K562 (cell line): ENCODE results near the gene MYO9A. TPM values are rescaled to one million over a fixed set of nuclear protein-coding genes. Genes with fewer than 3 reads are reported as not detected.

Experiments
- ATAC-seq: fragments of 200-7000 bp; cut with Tn5 transposase; 3 replicates; pipeline ENCODE4 v1.9.1; 2020; ENCODE audit warnings: moderate library complexity
- BruUV-seq: library from RNA; stranded (reverse); fragments of 400-500 nt; replicated peaks from 2 replicates; lab custom pipeline; 2021; lab: Mats Ljungman, UMichigan
- CTCF ChIA-PET: fragments of 300-600 bp; formaldehyde crosslinking; extraction: SDS; loops from one replicate; lab custom pipeline; 2021; ENCODE audit warnings: low intra/inter-chr PET ratio; lab: Yijun Ruan, JAX
- POLR2A ChIA-PET: fragments of 300-600, 350-650 bp; sonication (Branson Sonifier 250); formaldehyde crosslinking; extraction: SDS; loops from one replicate; lab custom pipeline; 2021; ENCODE audit warnings: antibody characterized with exemption, inconsistent platforms; lab: Yijun Ruan, JAX
- DNase-seq, 4 experiments: peaks; one replicate each; pipeline versions ENCODE4 v3.0.0 to v3.0.0-alpha.2; 2011 to 2018; ENCODE audit warnings: low spot score in 3 of 4, mixed read lengths in 3 of 4; ENCODE audit errors: extremely low read depth in 1 of 4
- FAIRE-seq: peaks from 2 replicates; lab custom pipeline; 2011; peaks lifted over from hg19 to GRCh38; lab: Jason Lieb, UNC
- H2AFZ ChIP-seq: 2 replicates; pipeline ENCODE4 v1.6.0; 2011; ENCODE audit warnings: low read depth, low read length, control low read depth, inconsistent platforms
- H3K27ac ChIP-seq: fragments of 200-600 bp; 3 replicates; pipeline ENCODE4 v1.8.0; 2011; ENCODE audit warnings: low read depth, mild to moderate bottlenecking, control low read depth, inconsistent platforms, low read length, moderate library complexity, mixed read lengths; ENCODE audit errors: extremely low read depth
- H3K27me3 ChIP-seq, 2 experiments: fragments of 300-600 bp in 1 of 2; 2 replicates in 1 of 2; 3 replicates in 1 of 2; pipeline versions ENCODE4 v1.6.0 to v1.8.0; 2011; ENCODE audit warnings: inconsistent platforms in 2 of 2, low read length in 2 of 2, mild to moderate bottlenecking in 1 of 2, mixed read lengths in 1 of 2, moderate library complexity in 1 of 2; ENCODE audit not compliant: control insufficient read depth in 2 of 2, insufficient read depth in 2 of 2
- H3K36me3 ChIP-seq: fragments of 300-600 bp; 3 replicates; pipeline ENCODE4 v1.8.0; 2011; ENCODE audit warnings: mild to moderate bottlenecking, low read length, inconsistent platforms; ENCODE audit not compliant: control insufficient read depth, insufficient read depth
- H3K4me1 ChIP-seq, 2 experiments: fragments of 200-600 bp in 1 of 2; replicated peaks in 1 of 2; 2 replicates in 1 of 2; 3 replicates in 1 of 2; pipeline versions ENCODE4 v1.5.1 to v1.8.0; 2011; ENCODE audit warnings: inconsistent platforms in 2 of 2, low read length in 2 of 2, mild to moderate bottlenecking in 1 of 2, mixed read lengths in 1 of 2, moderate library complexity in 1 of 2; ENCODE audit not compliant: control insufficient read depth in 2 of 2, insufficient read depth in 2 of 2
- H3K4me2 ChIP-seq: 2 replicates; pipeline ENCODE4 v1.6.1; 2011; ENCODE audit warnings: low read length, control low read depth, inconsistent platforms, mixed read lengths; ENCODE audit not compliant: insufficient read depth
- H3K4me3 ChIP-seq: fragments of 200-600 bp; sonication (generic), shearing (Covaris generic); 2 replicates; pipeline ENCODE4 v1.5.1; 2016; ENCODE audit warnings: control low read depth, inconsistent platforms
- H3K79me2 ChIP-seq: fragments of 200-600 bp; 3 replicates; pipeline ENCODE4 v1.8.0; 2011; ENCODE audit warnings: low read length, inconsistent platforms; ENCODE audit not compliant: control insufficient read depth, insufficient read depth
- H3K9ac ChIP-seq, 2 experiments: 2 replicates each; pipeline versions ENCODE4 v1.6.0 to v1.6.1; 2011; ENCODE audit warnings: low read depth in 2 of 2, low read length in 2 of 2, control low read depth in 1 of 2, inconsistent platforms in 1 of 2, mild to moderate bottlenecking in 1 of 2, mixed read lengths in 1 of 2; ENCODE audit not compliant: insufficient read depth in 1 of 2
- H3K9me1 ChIP-seq: one replicate; pipeline ENCODE4 v1.6.0; 2011; ENCODE audit warnings: inconsistent platforms, mild to moderate bottlenecking, low read length, moderate library complexity; ENCODE audit not compliant: control insufficient read depth, insufficient read depth
- H3K9me3 ChIP-seq: replicated peaks from 2 replicates; pipeline ENCODE4 v1.5.1; 2011; ENCODE audit warnings: low read depth, low read length, inconsistent platforms; ENCODE audit not compliant: control insufficient read depth, insufficient read depth
- H4K20me1 ChIP-seq: replicated peaks from 2 replicates; pipeline ENCODE4 v1.6.1; 2011; ENCODE audit warnings: low read length, inconsistent platforms, mixed read lengths; ENCODE audit not compliant: control insufficient read depth, insufficient read depth
- CAMTA2 ChIP-seq: fragments of 250-450 bp; sonication (Bioruptor Pico); conservative IDR thresholded peaks from 2 replicates; pipeline ENCODE4 v1.5.1; 2022
- CBX1 ChIP-seq: sonication (generic); IDR thresholded peaks from 2 replicates; pipeline ENCODE4 v1.6.1; 2016; ENCODE audit warnings: antibody characterized with exemption, low read depth, mild to moderate bottlenecking
- COPS2 ChIP-seq: fragments of 450-650 bp; conservative IDR thresholded peaks from 2 replicates; pipeline ENCODE4 v1.6.1; 2016; ENCODE audit warnings: mild to moderate bottlenecking, moderate library complexity
- DDX20 ChIP-seq: fragments of 450-650 bp; IDR thresholded peaks from 2 replicates; pipeline ENCODE4 v1.6.1; 2016; ENCODE audit warnings: missing genetic modification characterization, low read depth, mild to moderate bottlenecking, missing compliant biosample characterization, moderate library complexity
- LEF1 ChIP-seq: fragments of 450-650 bp; IDR thresholded peaks from 2 replicates; pipeline ENCODE4 v1.6.1; 2016; ENCODE audit warnings: mild to moderate bottlenecking
- NR2C2 ChIP-seq, 2 experiments: fragments of 200-800 bp in 1 of 2; sonication (Bioruptor generic) in 1 of 2; sonication (generic) in 1 of 2; formaldehyde crosslinking in 1 of 2; IDR thresholded peaks; 2 replicates each; pipeline versions ENCODE4 v1.6.1 to v1.8.0; 2016 to 2022; ENCODE audit warnings: mild to moderate bottlenecking in 1 of 2, missing compliant biosample characterization in 1 of 2, missing genetic modification characterization in 1 of 2, missing genetic modification reagents in 1 of 2
- RBM17 ChIP-seq: fragments of 200-400 bp; formaldehyde crosslinking; IDR thresholded peaks from 2 replicates; pipeline ENCODE4 v1.6.1; 2017; ENCODE audit warnings: low read depth, mild to moderate bottlenecking, low read length, borderline replicate concordance
- TAF1 ChIP-seq: IDR thresholded peaks from 2 replicates; pipeline ENCODE4 v1.6.1; 2011; ENCODE audit warnings: mild to moderate bottlenecking, low read length, moderate library complexity; ENCODE audit not compliant: insufficient read depth, control insufficient read depth, severe bottlenecking; ENCODE audit errors: extremely low read depth
- WHSC1 ChIP-seq: IDR thresholded peaks from one replicate; pipeline ENCODE4 v1.6.1; 2012; ENCODE audit warnings: low read length, control low read depth, inconsistent platforms
- ZNF282 ChIP-seq: sonication (generic); formaldehyde crosslinking; IDR thresholded peaks from 2 replicates; pipeline ENCODE4 v1.8.1; 2023; ENCODE audit warnings: missing genetic modification reagents
- WGBS: fragments of 100-300 bp; shearing (Covaris generic); methylation state at CpG from one replicate; pipeline ENCODE4 v1.1.6; 2016; ENCODE audit warnings: low coverage, mixed read lengths; ENCODE audit not compliant: insufficient coverage; ENCODE audit errors: missing lambda C conversion rate; 5-methylcytosine and 5-hydroxymethylcytosine counted together
- in situ Hi-C: fragments of 300-500 bp; cut with MboI; formaldehyde crosslinking; loops from 4 replicates; pipeline ENCODE4 v1.15.0; 2018; ENCODE audit warnings: inconsistent platforms, mixed read lengths
- intact Hi-C: fragments of 100-400 bp; cut with micrococcal nuclease; formaldehyde crosslinking; loops from 2 replicates; pipeline ENCODE4 v1.14.2; 2022
- polyA plus RNA-seq, 8 experiments: library from polyadenylated mRNA; depleted of rRNA in 4 of 8; stranded (reverse) in 5 of 8; unstranded in 3 of 8; fragments of >200 nt; fragmentation: Nextera tagmentation in 2 of 8; fragmentation: Illumina TruSeq in 1 of 8; extraction: Ambion mirVana in 2 of 8; extraction: Trizol in 1 of 8; gene quantifications; 2 replicates each; pipeline versions ENCODE4 v1.2.1 to v1.2.3, GENCODE V29; 2011 to 2014; ENCODE audit warnings: inconsistent platforms in 1 of 8, missing spikeins in 1 of 8
- total RNA-seq, 7 experiments: library from RNA; depleted of rRNA in 6 of 7; stranded (reverse); fragments of >200 nt in 6 of 7; fragmentation: Illumina TruSeq in 2 of 7; extraction: Trizol in 2 of 7; gene quantifications; 2 replicates each; pipeline versions ENCODE4 v1.2.1 to v1.2.3, GENCODE V29; 2011 to 2021; ENCODE audit warnings: low replicate concordance in 1 of 7
- TF ChIP-seq, protein P1 (sequence below): sonication (generic); formaldehyde crosslinking; IDR thresholded peaks from 2 replicates; pipeline ENCODE4 v1.8.0; 2022; ENCODE audit warnings: missing genetic modification reagents, mild to moderate bottlenecking, moderate library complexity, borderline replicate concordance
- TF ChIP-seq, protein P2 (sequence below): fragments of 450-650 bp; IDR thresholded peaks from 2 replicates; pipeline ENCODE4 v1.6.1; 2016; ENCODE audit warnings: mild to moderate bottlenecking
- TF ChIP-seq, protein P3 (sequence below): IDR thresholded peaks from 2 replicates; pipeline ENCODE4 v1.6.1; 2012; ENCODE audit warnings: low read depth, low read length, improper control_type of control experiment, borderline replicate concordance
- TF ChIP-seq, protein P4 (sequence below): fragments of 450-650 bp; conservative IDR thresholded peaks from 2 replicates; pipeline ENCODE4 v1.6.1; 2016; ENCODE audit warnings: missing genetic modification characterization, low read depth, mild to moderate bottlenecking, missing compliant biosample characterization, moderate library complexity

The MYO9A gene
- total and polyA plus RNA-seq, 9 of the 15 experiments (the other 6 are each of a cell fraction or from before 2014, with no cell fraction given): 1.9 to 15.4 (median 5.8) TPM

DNA sequence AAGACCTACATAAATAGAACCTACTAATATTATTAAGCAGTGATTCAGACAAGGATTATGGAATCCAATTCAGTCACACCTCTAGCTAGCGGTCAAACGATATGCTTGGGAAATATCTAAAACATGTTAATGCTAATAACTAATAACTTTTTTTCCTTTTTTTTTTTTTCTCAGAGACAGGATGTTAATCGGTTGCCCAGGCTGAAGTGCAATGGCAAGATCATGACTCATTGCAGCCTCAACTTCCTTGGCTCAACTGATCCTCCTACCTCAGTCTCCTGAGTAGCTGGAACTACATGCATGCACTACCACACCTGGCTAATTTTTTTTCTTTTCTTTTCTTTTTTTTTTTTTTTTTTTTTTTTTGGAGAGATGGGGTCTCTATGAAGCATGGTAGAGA lies 183.5 kb downstream of the MYO9A start:
- BruUV-seq: no TSS peak
- Histone ChIP-seq H3K9me3 (0 out of 2 replicates have a peak, but pooled peaks cover 2% of the 10 kb centered on the region), H3K4me2 (no peak overlapping the region), H3K36me3 (no peaks in the 10 kb centered on the region), H4K20me1 (no peaks in the 10 kb centered on the region), H3K27me3 (no peaks in the 10 kb centered on the region), H3K79me2 (no peaks in the 10 kb centered on the region), H2AFZ (no peak overlapping the region), H3K4me1 (no peaks in the 10 kb centered on the region), H3K9me1 (no peaks in the 10 kb centered on the region), H3K27ac (no peak overlapping the region), H3K9ac (no peak overlapping the region), H3K4me3 (no peak overlapping the region)
- WGBS: 50% methylated on average over 3 of the region's 3 CpGs
- POLR2A ChIA-PET: no interaction called here
- DNase-seq (no peak), FAIRE-seq (no peak), ATAC-seq (no peak)
- TF ChIP-seq WHSC1 (no peak), COPS2 (no peak), NR2C2 (CRISPR knock-in tag; IDR thresholded peaks at IDR 0.05) (no peak), NR2C2 (tag; IDR thresholded peaks at IDR 0.05) (no peak), DDX20 (no peak), CAMTA2 (CRISPR knock-in tag) (no peak), LEF1 (no peak), RBM17 (no peak), ZNF282 (no peak), CBX1 (no peak), TAF1 (no peak)
- TF ChIP-seq, protein P1, sequence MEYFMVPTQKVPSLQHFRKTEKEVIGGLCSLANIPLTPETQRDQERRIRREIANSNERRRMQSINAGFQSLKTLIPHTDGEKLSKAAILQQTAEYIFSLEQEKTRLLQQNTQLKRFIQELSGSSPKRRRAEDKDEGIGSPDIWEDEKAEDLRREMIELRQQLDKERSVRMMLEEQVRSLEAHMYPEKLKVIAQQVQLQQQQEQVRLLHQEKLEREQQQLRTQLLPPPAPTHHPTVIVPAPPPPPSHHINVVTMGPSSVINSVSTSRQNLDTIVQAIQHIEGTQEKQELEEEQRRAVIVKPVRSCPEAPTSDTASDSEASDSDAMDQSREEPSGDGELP (CRISPR knock-in tag): no peak
- TF ChIP-seq, protein P2, sequence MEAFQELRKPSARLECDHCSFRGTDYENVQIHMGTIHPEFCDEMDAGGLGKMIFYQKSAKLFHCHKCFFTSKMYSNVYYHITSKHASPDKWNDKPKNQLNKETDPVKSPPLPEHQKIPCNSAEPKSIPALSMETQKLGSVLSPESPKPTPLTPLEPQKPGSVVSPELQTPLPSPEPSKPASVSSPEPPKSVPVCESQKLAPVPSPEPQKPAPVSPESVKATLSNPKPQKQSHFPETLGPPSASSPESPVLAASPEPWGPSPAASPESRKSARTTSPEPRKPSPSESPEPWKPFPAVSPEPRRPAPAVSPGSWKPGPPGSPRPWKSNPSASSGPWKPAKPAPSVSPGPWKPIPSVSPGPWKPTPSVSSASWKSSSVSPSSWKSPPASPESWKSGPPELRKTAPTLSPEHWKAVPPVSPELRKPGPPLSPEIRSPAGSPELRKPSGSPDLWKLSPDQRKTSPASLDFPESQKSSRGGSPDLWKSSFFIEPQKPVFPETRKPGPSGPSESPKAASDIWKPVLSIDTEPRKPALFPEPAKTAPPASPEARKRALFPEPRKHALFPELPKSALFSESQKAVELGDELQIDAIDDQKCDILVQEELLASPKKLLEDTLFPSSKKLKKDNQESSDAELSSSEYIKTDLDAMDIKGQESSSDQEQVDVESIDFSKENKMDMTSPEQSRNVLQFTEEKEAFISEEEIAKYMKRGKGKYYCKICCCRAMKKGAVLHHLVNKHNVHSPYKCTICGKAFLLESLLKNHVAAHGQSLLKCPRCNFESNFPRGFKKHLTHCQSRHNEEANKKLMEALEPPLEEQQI: no peak
- TF ChIP-seq, protein P3, sequence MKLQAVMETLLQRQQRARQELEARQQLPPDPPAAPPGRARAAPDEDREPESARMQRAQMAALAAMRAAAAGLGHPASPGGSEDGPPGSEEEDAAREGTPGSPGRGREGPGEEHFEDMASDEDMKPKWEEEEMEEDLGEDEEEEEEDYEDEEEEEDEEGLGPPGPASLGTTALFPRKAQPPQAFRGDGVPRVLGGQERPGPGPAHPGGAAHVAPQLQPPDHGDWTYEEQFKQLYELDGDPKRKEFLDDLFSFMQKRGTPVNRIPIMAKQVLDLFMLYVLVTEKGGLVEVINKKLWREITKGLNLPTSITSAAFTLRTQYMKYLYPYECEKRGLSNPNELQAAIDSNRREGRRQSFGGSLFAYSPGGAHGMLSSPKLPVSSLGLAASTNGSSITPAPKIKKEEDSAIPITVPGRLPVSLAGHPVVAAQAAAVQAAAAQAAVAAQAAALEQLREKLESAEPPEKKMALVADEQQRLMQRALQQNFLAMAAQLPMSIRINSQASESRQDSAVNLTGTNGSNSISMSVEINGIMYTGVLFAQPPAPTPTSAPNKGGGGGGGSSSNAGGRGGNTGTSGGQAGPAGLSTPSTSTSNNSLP: no peak
- TF ChIP-seq, protein P4, sequence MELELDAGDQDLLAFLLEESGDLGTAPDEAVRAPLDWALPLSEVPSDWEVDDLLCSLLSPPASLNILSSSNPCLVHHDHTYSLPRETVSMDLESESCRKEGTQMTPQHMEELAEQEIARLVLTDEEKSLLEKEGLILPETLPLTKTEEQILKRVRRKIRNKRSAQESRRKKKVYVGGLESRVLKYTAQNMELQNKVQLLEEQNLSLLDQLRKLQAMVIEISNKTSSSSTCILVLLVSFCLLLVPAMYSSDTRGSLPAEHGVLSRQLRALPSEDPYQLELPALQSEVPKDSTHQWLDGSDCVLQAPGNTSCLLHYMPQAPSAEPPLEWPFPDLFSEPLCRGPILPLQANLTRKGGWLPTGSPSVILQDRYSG: no peak
- intact Hi-C loops: no loop called here
- in situ Hi-C loops: no loop called here
- CTCF ChIA-PET: no interaction called here
